Mucosa of rectum (tissue), 2 donors: ENCODE measurements around the gene CCL7.

Experiments used
- H3K27ac ChIP-seq, 2 donors: one replicate each; pipeline ENCODE4 v1.7.0; 2013; ENCODE audit warnings: inconsistent platforms in 2 of 2, low read depth in 2 of 2, low read length in 2 of 2
- H3K27me3 ChIP-seq, 2 donors: one replicate each; pipeline ENCODE4 v1.7.0; 2013; ENCODE audit warnings: low read length in 2 of 2; ENCODE audit not compliant: control insufficient read depth in 2 of 2, insufficient read depth in 2 of 2
- H3K36me3 ChIP-seq, 2 donors: one replicate each; pipeline ENCODE4 v1.7.0; 2013; ENCODE audit warnings: low read length in 2 of 2; ENCODE audit not compliant: control insufficient read depth in 2 of 2, insufficient read depth in 2 of 2
- H3K4me1 ChIP-seq, 2 donors: one replicate each; pipeline ENCODE4 v1.7.0; 2013; ENCODE audit warnings: low read length in 2 of 2, mild to moderate bottlenecking in 1 of 2; ENCODE audit not compliant: control insufficient read depth in 2 of 2, insufficient read depth in 2 of 2
- H3K4me3 ChIP-seq, 2 donors: one replicate each; pipeline ENCODE4 v1.7.0; 2013; ENCODE audit warnings: low read length in 2 of 2
- H3K9ac ChIP-seq, 2 donors: one replicate each; pipeline ENCODE4 v1.7.0; 2013; ENCODE audit warnings: low read length in 2 of 2, low read depth in 1 of 2, mild to moderate bottlenecking in 1 of 2
- H3K9me3 ChIP-seq, 2 donors: one replicate each; pipeline ENCODE4 v1.7.0; 2013; ENCODE audit warnings: low read length in 2 of 2; ENCODE audit not compliant: control insufficient read depth in 2 of 2
- donor health status: healthy.
- donor health status: Normal muscosa, but diverticular disease.

CCL7 gene

GRCh38 chr17:34246446-34246845 lies 23.6 kb upstream of the CCL7 start:
- Histone ChIP-seq H3K9me3 (no peaks in the 10 kb centered on the region), H3K9ac (no peak overlapping the region), H3K27ac (peak overlapping the region in 1 of 2 donors; percentile 28), H3K36me3 (no peaks in the 10 kb centered on the region), H3K4me3 (no peak overlapping the region), H3K4me1 (peaks cover 0 to 7% of the 10 kb centered on the region in 2 donors), H3K27me3 (no peaks in the 10 kb centered on the region)

DNA sequence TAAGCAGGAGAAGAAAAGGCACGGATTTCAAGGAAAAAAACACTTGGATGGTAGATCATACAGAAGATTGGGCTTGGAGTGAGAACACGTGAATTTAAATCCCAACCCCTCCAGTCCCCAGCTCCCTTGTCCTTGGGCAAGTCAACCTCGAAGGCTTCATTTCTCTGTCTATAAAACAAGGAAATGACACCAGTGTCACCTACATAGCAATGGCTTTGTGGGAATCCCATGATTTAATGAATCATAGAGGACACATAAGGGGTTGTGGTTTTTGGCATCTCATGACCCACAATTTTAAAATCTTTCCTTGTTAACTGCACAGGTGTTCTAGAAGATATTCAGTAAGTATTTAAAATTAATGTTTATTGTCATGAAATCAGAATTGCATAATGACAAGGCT lies 23.1 kb upstream of the CCL7 start:
- no peak overlapping the region for H3K27ac ChIP-seq

GRCh38 chr17:34248511-34249024 lies 21.5 kb upstream of the CCL7 start:
- no peaks in the 10 kb centered on the region for H3K36me3 ChIP-seq
- H3K9ac ChIP-seq, result no peak overlapping the region
- peak overlapping the region in 1 of 2 donors; percentile 35 for H3K27ac ChIP-seq
- no peak overlapping the region for H3K4me3 ChIP-seq
- peaks cover 16 to 20% of the 10 kb centered on the region in 2 donors for H3K4me1 ChIP-seq
- H3K27me3 ChIP-seq, result no peaks in the 10 kb centered on the region
- no peaks in the 10 kb centered on the region for H3K9me3 ChIP-seq

More for the DNA sequence above, 23.1 kb upstream of the CCL7 start:
- H3K9me3 ChIP-seq, result no peaks in the 10 kb centered on the region
- H3K36me3 ChIP-seq, result no peaks in the 10 kb centered on the region
- H3K9ac ChIP-seq, result no peak overlapping the region
- H3K27me3 ChIP-seq, result no peaks in the 10 kb centered on the region
- H3K4me1 ChIP-seq, result peaks cover 4 to 9% of the 10 kb centered on the region in 2 donors
- no peak overlapping the region for H3K4me3 ChIP-seq

- Histone ChIP-seq H3K9ac (no peak overlapping the region), H3K27me3 (no peaks in the 10 kb centered on the region), H3K4me1 (peaks cover 19 to 23% of the 10 kb centered on the region in 2 donors), H3K36me3 (no peaks in the 10 kb centered on the region), H3K4me3 (no peak overlapping the region), H3K9me3 (no peaks in the 10 kb centered on the region), H3K27ac (peak overlapping the region in 1 of 2 donors; percentile 38)
These were observed 21.0 kb upstream of the CCL7 start for GRCh38 chr17:34249061-34249460.

DNA sequence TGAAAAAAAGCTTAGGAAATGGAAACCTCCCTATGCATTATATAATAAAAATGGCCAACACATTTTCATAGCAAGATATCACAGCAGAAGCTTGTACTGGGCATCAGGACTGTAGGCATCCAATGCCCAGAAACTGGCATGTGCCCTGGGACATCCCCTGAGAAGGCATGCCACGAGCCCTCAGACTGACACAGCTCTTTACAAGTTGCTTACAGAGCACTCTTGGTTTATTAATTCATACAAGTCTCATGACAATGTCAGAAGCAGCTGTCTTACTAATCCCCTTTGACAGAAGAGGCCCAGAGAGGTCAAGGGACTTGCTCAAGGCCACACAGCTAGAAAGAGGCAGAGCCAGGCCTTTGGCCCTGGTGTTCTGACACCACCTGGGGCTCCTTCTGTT lies 20.5 kb upstream of the CCL7 start:
- Histone ChIP-seq H3K36me3 (no peaks in the 10 kb centered on the region), H3K9me3 (no peaks in the 10 kb centered on the region), H3K27me3 (no peaks in the 10 kb centered on the region), H3K4me3 (no peak overlapping the region), H3K4me1 (peaks cover 22 to 23% of the 10 kb centered on the region in 2 donors), H3K27ac (peak overlapping the region in 1 of 2 donors; percentile 38), H3K9ac (no peak overlapping the region)

DNA sequence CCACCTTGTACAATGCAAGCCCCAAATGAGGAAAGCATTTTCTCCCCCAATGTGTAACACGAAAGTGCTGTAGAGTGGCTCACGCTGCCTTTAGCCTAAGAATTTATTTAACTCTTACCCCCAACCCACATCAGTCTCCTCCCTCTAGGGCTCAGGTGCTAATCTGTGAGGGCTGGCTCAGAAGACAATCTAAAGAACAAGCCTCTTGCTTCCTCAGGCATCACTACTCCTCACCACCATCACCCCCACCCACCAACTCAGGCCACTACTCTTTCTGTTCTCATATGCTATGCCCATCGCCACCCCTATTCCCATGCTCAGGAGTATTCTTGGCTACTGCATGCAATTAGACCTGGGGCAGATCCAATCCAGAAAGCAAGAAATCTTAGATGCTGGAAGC lies 18.8 kb upstream of the CCL7 start:
- Histone ChIP-seq H3K4me3 (no peak overlapping the region), H3K27ac (no peak overlapping the region), H3K36me3 (no peaks in the 10 kb centered on the region), H3K27me3 (no peaks in the 10 kb centered on the region), H3K9ac (no peak overlapping the region), H3K4me1 (peaks cover 22 to 23% of the 10 kb centered on the region in 2 donors), H3K9me3 (no peaks in the 10 kb centered on the region)

DNA sequence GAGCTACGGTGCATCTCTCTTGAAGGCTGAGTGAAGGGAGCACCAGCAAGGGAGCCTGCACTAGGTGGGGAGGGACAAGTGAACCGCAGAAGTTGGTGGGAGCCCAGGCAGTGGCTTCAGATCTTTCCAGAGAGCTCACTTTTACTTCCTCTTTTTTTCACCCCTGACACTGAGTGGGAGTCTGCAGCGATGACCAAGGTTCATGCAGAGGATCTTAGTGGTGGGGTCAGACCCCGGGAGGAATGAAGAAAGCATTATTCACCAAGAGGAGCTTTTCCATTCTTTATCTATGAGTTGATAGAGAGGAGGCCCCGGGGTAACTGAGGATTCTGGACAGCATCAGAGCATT lies 18.0 kb upstream of the CCL7 start:
- Histone ChIP-seq H3K4me3 (no peak overlapping the region), H3K36me3 (no peaks in the 10 kb centered on the region), H3K27me3 (no peaks in the 10 kb centered on the region), H3K27ac (peak overlapping the region; percentile 68 to 74), H3K4me1 (peaks cover 22 to 23% of the 10 kb centered on the region in 2 donors), H3K9me3 (no peaks in the 10 kb centered on the region), H3K9ac (no peak overlapping the region)

DNA sequence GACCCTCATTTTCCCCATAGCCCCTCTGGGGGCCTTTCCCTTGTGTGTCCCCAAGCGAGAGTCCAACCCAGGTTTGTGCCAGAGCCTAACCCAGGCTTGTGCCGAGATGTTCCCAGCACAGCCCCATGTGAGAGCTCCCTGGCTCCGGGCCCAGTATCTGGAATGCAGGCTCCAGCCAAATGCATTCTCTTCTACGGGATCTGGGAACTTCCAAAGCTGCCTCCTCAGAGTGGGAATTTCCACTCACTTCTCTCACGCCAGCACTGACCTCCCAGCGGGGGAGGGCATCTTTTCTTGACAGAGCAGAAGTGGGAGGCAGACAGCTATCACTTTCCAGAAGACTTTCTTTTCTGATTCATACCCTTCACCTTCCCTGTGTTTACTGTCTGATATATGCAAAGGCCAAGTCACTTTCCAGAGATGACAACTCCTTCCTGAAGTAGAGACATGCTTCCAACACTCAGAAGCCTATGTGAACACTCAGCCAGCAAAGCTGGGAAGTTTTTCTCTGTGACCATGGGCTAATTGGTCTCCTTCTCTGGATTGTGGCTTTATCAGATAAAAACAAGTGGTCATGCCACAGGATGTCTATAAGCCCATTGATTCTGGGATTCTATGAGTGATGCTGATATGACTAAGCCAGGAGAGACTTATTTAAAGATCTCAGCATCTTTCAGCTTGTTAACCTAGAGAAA lies 17.4 kb upstream of the CCL7 start:
- no peaks in the 10 kb centered on the region for H3K27me3 ChIP-seq
- no peak overlapping the region for H3K4me3 ChIP-seq
- H3K27ac ChIP-seq, result peak overlapping the region; percentile 68 to 74
- no peaks in the 10 kb centered on the region for H3K36me3 ChIP-seq
- peaks cover 21 to 22% of the 10 kb centered on the region in 2 donors for H3K4me1 ChIP-seq
- no peak overlapping the region for H3K9ac ChIP-seq
- H3K9me3 ChIP-seq, result no peaks in the 10 kb centered on the region

DNA sequence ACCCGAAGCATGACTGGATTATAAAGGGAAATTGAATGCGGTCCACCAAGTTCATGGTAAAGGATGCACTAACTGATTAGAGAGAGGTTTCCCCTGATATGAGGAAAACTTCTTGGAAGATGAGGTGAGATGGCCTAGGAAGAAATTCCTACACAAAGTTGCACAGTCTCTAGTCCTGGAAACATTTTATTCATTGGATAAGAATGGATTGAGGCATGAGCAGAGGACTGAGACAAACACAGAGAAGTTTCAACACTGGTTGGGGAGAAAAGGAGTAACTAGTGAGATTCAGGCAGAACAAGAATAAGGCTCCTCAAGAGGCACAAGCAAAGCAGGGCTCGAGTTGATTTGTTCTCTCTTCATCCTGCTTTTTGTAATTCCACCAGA lies 16.9 kb upstream of the CCL7 start:
- Histone ChIP-seq H3K27me3 (no peaks in the 10 kb centered on the region), H3K36me3 (no peaks in the 10 kb centered on the region), H3K4me3 (no peak overlapping the region), H3K9ac (no peak overlapping the region), H3K27ac (peak overlapping the region; percentile 68 to 74), H3K9me3 (no peaks in the 10 kb centered on the region), H3K4me1 (peaks cover 18 to 22% of the 10 kb centered on the region in 2 donors)

GRCh38 chr17:34254146-34254545 lies 15.9 kb upstream of the CCL7 start:
- no peaks in the 10 kb centered on the region for H3K36me3 ChIP-seq
- H3K9me3 ChIP-seq, result no peaks in the 10 kb centered on the region
- H3K4me3 ChIP-seq, result no peak overlapping the region
- H3K27ac ChIP-seq, result peak overlapping the region; percentile 68 to 74
- no peaks in the 10 kb centered on the region for H3K27me3 ChIP-seq
- H3K9ac ChIP-seq, result no peak overlapping the region
- peaks cover 18 to 22% of the 10 kb centered on the region in 2 donors for H3K4me1 ChIP-seq
